Activated CD4-positive, CD25-positive, alpha-beta regulatory T cell treated with anti-CD3 and anti-CD28 coated beads, Interleukin-2, amount 50 U/mL, for 24 hours (primary cell): ENCODE measurements around the gene RRH.
"Not testable (repeated sequence)": the region's sequence is repeated elsewhere in the genome, so short reads cannot be mapped to it uniquely, and the experiment has no call there.

ENCODE experiments used
- ATAC-seq, 2 donors: fragments of 150-1000 bp; cut with Tn5 transposase; one replicate each; pipeline ENCODE4 v1.10.0; 2021; ENCODE audit warnings: mild to moderate bottlenecking in 1 of 2, moderate library complexity in 1 of 2

The RRH gene

GRCh38 chr4:109827672-109828071 lies at the start of gene RRH:
TSS of gene RRH (plus strand) at chr4:109827972. CDS start at chr4:109828028, 56 bp downstream.
- no peak for ATAC-seq

GRCh38 chr4:109782092-109782491 lies 45.7 kb upstream of the RRH start:
- ATAC-seq = not testable (repeated sequence)

GRCh38 chr4:109786846-109787245 lies 40.9 kb upstream of the RRH start:
- no peak for ATAC-seq

- ATAC-seq = no peak
Measured at GRCh38 chr4:109787807-109788206, 40.0 kb upstream of the RRH start.

GRCh38 chr4:109795059-109795458 lies 32.7 kb upstream of the RRH start:
- no peak for ATAC-seq

GRCh38 chr4:109798866-109799265 lies 28.9 kb upstream of the RRH start:
- peak in 1 of 2 donors; percentile 30 for ATAC-seq

GRCh38 chr4:109801099-109801789 lies 26.5 kb upstream of the RRH start:
- no peak for ATAC-seq

GRCh38 chr4:109801895-109802319 lies 25.9 kb upstream of the RRH start, which contains the start of gene CFI:
TSS of gene CFI (minus strand) at chr4:109801999. CDS start at chr4:109801971, 28 bp downstream.
- ATAC-seq = no peak

GRCh38 chr4:109803924-109804571 lies 23.7 kb upstream of the RRH start:
- peak in 1 of 2 donors; percentile 49 for ATAC-seq

GRCh38 chr4:109809655-109810054 lies 18.1 kb upstream of the RRH start:
- ATAC-seq = no peak

GRCh38 chr4:109810552-109811387 lies 17.0 kb upstream of the RRH start:
- ATAC-seq = no peak

- ATAC-seq = no peak
Measured at GRCh38 chr4:109811707-109812106, 16.1 kb upstream of the RRH start.

- peak; percentile 95 for ATAC-seq
Measured at GRCh38 chr4:109815151-109816081, 12.4 kb upstream of the RRH start, which contains the start of gene GAR1. TSS of gene GAR1 (plus strand) at chr4:109815762. CDS start at chr4:109816165, 403 bp downstream.

GRCh38 chr4:109816082-109816442 lies 11.7 kb upstream of the RRH start:
- ATAC-seq = no peak

GRCh38 chr4:109816894-109817293 lies 10.9 kb upstream of the RRH start:
- ATAC-seq = peak; percentile 42 to 45

- no peak for ATAC-seq
Measured at GRCh38 chr4:109818268-109818667, 9.5 kb upstream of the RRH start.

- no peak for ATAC-seq
Measured at GRCh38 chr4:109820563-109820962, 7.2 kb upstream of the RRH start.

- ATAC-seq = peak; percentile 59 to 74
Measured at GRCh38 chr4:109821185-109821584, 6.6 kb upstream of the RRH start.

- ATAC-seq = no peak
Measured at GRCh38 chr4:109826719-109827118, 1.1 kb upstream of the RRH start.

- no peak for ATAC-seq
Measured at GRCh38 chr4:109833756-109834155, 6.0 kb downstream of the RRH start.

- no peak for ATAC-seq
Measured at GRCh38 chr4:109836985-109837384, 9.2 kb downstream of the RRH start.
